Liver (tissue), 9 donors: Measurements from ENCODE around the gene MUC6. TPM values are rescaled to one million over a fixed set of nuclear protein-coding genes. Genes with fewer than 3 reads are reported as not detected.

Experiments
- DNase-seq: peaks from one replicate; pipeline ENCODE4 v3.0.0-alpha.2; 2017; ENCODE audit warnings: low spot score
- H3K27ac ChIP-seq, 2 donors: one replicate each; pipeline ENCODE4 v1.7.0; 2013; ENCODE audit warnings: inconsistent platforms in 2 of 2, low read length in 2 of 2, control low read depth in 1 of 2, low read depth in 1 of 2, mild to moderate bottlenecking in 1 of 2
- H3K27me3 ChIP-seq, 4 donors: one replicate each; pipeline versions ENCODE4 v1.6.1 to v1.7.0; 2013; ENCODE audit warnings: low read length in 3 of 4, inconsistent platforms in 1 of 4, mild to moderate bottlenecking in 1 of 4, moderate library complexity in 1 of 4; ENCODE audit not compliant: control insufficient read depth in 4 of 4, insufficient read depth in 4 of 4
- H3K36me3 ChIP-seq, 4 donors: one replicate each; pipeline versions ENCODE4 v1.6.1 to v1.7.0; 2013; ENCODE audit warnings: low read length in 3 of 4, mild to moderate bottlenecking in 3 of 4, low read depth in 1 of 4, moderate library complexity in 1 of 4; ENCODE audit not compliant: control insufficient read depth in 4 of 4, insufficient read depth in 3 of 4
- H3K4me1 ChIP-seq, 4 donors: one replicate each; pipeline versions ENCODE4 v1.6.1 to v1.7.0; 2013; ENCODE audit warnings: low read length in 3 of 4, mild to moderate bottlenecking in 3 of 4, moderate library complexity in 1 of 4; ENCODE audit not compliant: control insufficient read depth in 4 of 4, insufficient read depth in 4 of 4
- H3K4me3 ChIP-seq, 3 donors: one replicate each; pipeline versions ENCODE4 v1.6.1 to v1.7.0; 2013; ENCODE audit warnings: low read length in 3 of 3, control low read depth in 1 of 3, low read depth in 1 of 3, mild to moderate bottlenecking in 1 of 3
- H3K9ac ChIP-seq, 2 donors: one replicate each; pipeline ENCODE4 v1.7.0; 2013; ENCODE audit warnings: low read length in 2 of 2, mild to moderate bottlenecking in 2 of 2, moderate library complexity in 2 of 2, control low read depth in 1 of 2, low read depth in 1 of 2
- H3K9me3 ChIP-seq, 4 donors: one replicate each; pipeline versions ENCODE4 v1.6.1 to v1.7.0; 2013; ENCODE audit warnings: low read length in 3 of 4; ENCODE audit not compliant: control insufficient read depth in 4 of 4
- ATF3 ChIP-seq: IDR thresholded peaks from 2 replicates; pipeline ENCODE4 v1.6.1; 2016; ENCODE audit warnings: antibody characterized with exemption
- CTCF ChIP-seq: fragments of 150-350 bp; IDR thresholded peaks from 2 replicates; pipeline ENCODE4 v1.5.1; 2017; ENCODE audit warnings: improper control_type of control experiment, low read depth, low read length; ENCODE audit not compliant: missing input control
- EGR1 ChIP-seq, 2 donors: IDR thresholded peaks; 2 replicates each; pipeline ENCODE4 v1.6.1; 2016 to 2018; ENCODE audit warnings: antibody characterized with exemption in 2 of 2, low read depth in 2 of 2
- FOXA1 ChIP-seq: IDR thresholded peaks from 2 replicates; pipeline ENCODE4 v1.6.1; 2016; ENCODE audit warnings: antibody characterized with exemption
- FOXA2 ChIP-seq: IDR thresholded peaks from 2 replicates; pipeline ENCODE4 v1.6.1; 2016; ENCODE audit warnings: antibody characterized with exemption
- GABPA ChIP-seq, 2 donors: IDR thresholded peaks in 1 of 2; conservative IDR thresholded peaks in 1 of 2; 2 replicates each; pipeline ENCODE4 v1.6.1; 2016; ENCODE audit warnings: antibody characterized with exemption in 2 of 2, mild to moderate bottlenecking in 1 of 2, moderate library complexity in 1 of 2
- HNF4A ChIP-seq, 2 donors: conservative IDR thresholded peaks; 2 replicates each; pipeline ENCODE4 v1.6.1; 2016; ENCODE audit warnings: antibody characterized with exemption in 2 of 2, mild to moderate bottlenecking in 2 of 2
- JUND ChIP-seq, 2 donors: IDR thresholded peaks; 2 replicates each; pipeline ENCODE4 v1.6.1; 2016; ENCODE audit warnings: antibody characterized with exemption in 2 of 2
- NR2F2 ChIP-seq: IDR thresholded peaks from 2 replicates; pipeline ENCODE4 v1.6.1; 2016; ENCODE audit warnings: antibody characterized with exemption
- RAD21 ChIP-seq, 2 donors: IDR thresholded peaks; 2 replicates each; pipeline ENCODE4 v1.6.1; 2016; ENCODE audit warnings: antibody characterized with exemption in 2 of 2, mild to moderate bottlenecking in 2 of 2
- RXRA ChIP-seq, 2 donors: IDR thresholded peaks; 2 replicates each; pipeline ENCODE4 v1.6.1; 2017 to 2018; ENCODE audit warnings: antibody characterized with exemption in 2 of 2, mild to moderate bottlenecking in 1 of 2
- SP1 ChIP-seq: IDR thresholded peaks from 2 replicates; pipeline ENCODE4 v1.6.1; 2018; ENCODE audit warnings: antibody characterized with exemption, mild to moderate bottlenecking
- TAF1 ChIP-seq: conservative IDR thresholded peaks from 2 replicates; pipeline ENCODE4 v1.6.1; 2016; ENCODE audit warnings: antibody characterized with exemption, mild to moderate bottlenecking
- YY1 ChIP-seq: IDR thresholded peaks from 2 replicates; pipeline ENCODE4 v1.6.1; 2016; ENCODE audit warnings: antibody characterized with exemption, mild to moderate bottlenecking
- ZBTB33 ChIP-seq: IDR thresholded peaks from 2 replicates; pipeline ENCODE4 v1.6.1; 2016; ENCODE audit warnings: antibody characterized with exemption
- WGBS: extraction: QIAGEN DNeasy Blood & Tissue Kit; methylation state at CpG from one replicate; pipeline ENCODE4 v1.1.7; 2013; 5-methylcytosine and 5-hydroxymethylcytosine counted together
- polyA plus RNA-seq, 2 donors: library from polyadenylated mRNA; stranded (reverse) in 1 of 2; unstranded in 1 of 2; fragments of 200-250 nt in 1 of 2; fragments of >200 nt in 1 of 2; fragmentation: Nextera tagmentation in 1 of 2; extraction: Ambion mirVana in 1 of 2; gene quantifications; one replicate each; pipeline versions ENCODE4 v1.2.1 to v1.2.3, GENCODE V29; 2013 to 2015
- total RNA-seq, 2 donors: library from RNA; depleted of rRNA; stranded (reverse); fragments of >200 nt; gene quantifications; one replicate each; pipeline ENCODE4 v1.2.3, GENCODE V29; 2014
- donor health status: healthy.
- donor health status: healthy.
- donor health status: healthy.
- donor health status: healthy.
- donor health status: healthy.

MUC6 gene
- total and polyA plus RNA-seq, 4 donors: 0.05 to 0.54 (median 0.18) TPM

- Histone ChIP-seq H3K4me3 (no peak overlapping the region), H3K4me1 (peaks cover 0 to 5% (median 0%) of the 10 kb centered on the region in 4 donors), H3K9ac (no peak overlapping the region), H3K36me3 (no peaks in the 10 kb centered on the region), H3K9me3 (no peaks in the 10 kb centered on the region), H3K27me3 (peaks cover 0 to 4% (median 0%) of the 10 kb centered on the region in 4 donors), H3K27ac (no peak overlapping the region)
- WGBS: 87% methylated on average over 32 of the region's 32 CpGs
- DNase-seq: no peak
- TF ChIP-seq HNF4A (conservative IDR thresholded peaks at IDR 0.05): no peak
- TF ChIP-seq RXRA (IDR thresholded peaks at IDR 0.05): no peak
- TF ChIP-seq EGR1 (IDR thresholded peaks at IDR 0.05; ENCODE audit: low read depth in 2 of 2): no peak
- TF ChIP-seq GABPA (IDR thresholded peaks at IDR 0.05 in 1 of 2, conservative IDR thresholded peaks at IDR 0.05 in 1 of 2): no peak
- TF ChIP-seq ZBTB33: no peak
- no peak for TF ChIP-seq CTCF
- TF ChIP-seq NR2F2: no peak
- TF ChIP-seq RAD21 (IDR thresholded peaks at IDR 0.05): no peak
- no peak for TF ChIP-seq FOXA2
- TF ChIP-seq SP1: no peak
- no peak for TF ChIP-seq ATF3
- no peak for TF ChIP-seq FOXA1
- no peak for TF ChIP-seq TAF1
- TF ChIP-seq JUND (IDR thresholded peaks at IDR 0.05): no peak
- TF ChIP-seq YY1: no peak
These were observed 3.2 kb upstream of the MUC6 start for GRCh38 chr11:1039481-1040427.

GRCh38 chr11:1038921-1039320 is 2.4 kb upstream of the MUC6 start:
- no peak for TF ChIP-seq FOXA1
- no peak for TF ChIP-seq RXRA (IDR thresholded peaks at IDR 0.05)
- no peak for TF ChIP-seq TAF1
- no peak for TF ChIP-seq HNF4A (conservative IDR thresholded peaks at IDR 0.05)
- H3K9ac ChIP-seq: no peak overlapping the region
- WGBS: 91% methylated on average over 12 of the region's 12 CpGs
- peaks cover 0 to 4% (median 0%) of the 10 kb centered on the region in 4 donors for H3K27me3 ChIP-seq
- H3K4me3 ChIP-seq: no peak overlapping the region
- H3K9me3 ChIP-seq: no peaks in the 10 kb centered on the region
- H3K4me1 ChIP-seq: peaks cover 0 to 5% (median 0%) of the 10 kb centered on the region in 4 donors
- DNase-seq: no peak
- no peaks in the 10 kb centered on the region for H3K36me3 ChIP-seq
- no peak overlapping the region for H3K27ac ChIP-seq
